ENCODE results near the gene ZNF679. TPM values are rescaled to one million over a fixed set of nuclear protein-coding genes. Genes with fewer than 3 reads are reported as not detected.
A peak's percentile ranks its signal among the peaks of the same experiment; 100 is the strongest.
"Not testable (repeated sequence)": the region's sequence is repeated elsewhere in the genome, so short reads cannot be mapped to it uniquely, and the experiment has no call there.

ZNF679 gene
- not detected for polyA plus RNA-seq (2013, experiment 1 of 2; ENCODE audit: insufficient read length)
- polyA plus RNA-seq (2013, experiment 2 of 2; ENCODE audit: insufficient read length) = not detected

- not testable (repeated sequence) for DNase-seq
Observed at GRCh38 chr7:64228174-64228573, at the start of gene ZNF679. Gene ZNF679, plus strand, starts transcription at chr7:64228474. Its CDS starts 20,644 bp downstream, at chr7:64249118.

- no peak for DNase-seq
Observed at GRCh38 chr7:64180989-64181388, 47.3 kb upstream of the ZNF679 start.

- no peak for DNase-seq
Observed at GRCh38 chr7:64181586-64181985, 46.7 kb upstream of the ZNF679 start.

- DNase-seq = no peak
Observed at GRCh38 chr7:64182036-64182790, 46.1 kb upstream of the ZNF679 start.

GRCh38 chr7:64183126-64183742, 45.0 kb upstream of the ZNF679 start:
- DNase-seq = no peak

GRCh38 chr7:64183827-64184372, 44.4 kb upstream of the ZNF679 start:
- DNase-seq = no peak

- no peak for DNase-seq
Observed at GRCh38 chr7:64184376-64184775, 43.9 kb upstream of the ZNF679 start.

- no peak for DNase-seq
Observed at GRCh38 chr7:64187408-64187807, 40.9 kb upstream of the ZNF679 start.

- no peak for DNase-seq
Observed at GRCh38 chr7:64192148-64192704, 36.0 kb upstream of the ZNF679 start.

GRCh38 chr7:64192775-64193174, 35.5 kb upstream of the ZNF679 start:
- DNase-seq = no peak

GRCh38 chr7:64206903-64207302, 21.4 kb upstream of the ZNF679 start, which contains the start of gene ZNF735:
Gene ZNF735, plus strand, starts transcription at chr7:64207203. Its CDS starts 0 bp downstream, at chr7:64207203.
- no peak for DNase-seq

- DNase-seq = not testable (repeated sequence)
Observed at GRCh38 chr7:64219710-64220298, 8.5 kb upstream of the ZNF679 start.

- DNase-seq = no peak
Observed at GRCh38 chr7:64223366-64223765, 4.9 kb upstream of the ZNF679 start.

GRCh38 chr7:64266341-64266919, 38.2 kb downstream of the ZNF679 start:
- no peak for DNase-seq

- no peak for DNase-seq
Observed at GRCh38 chr7:64277630-64278029, 49.4 kb downstream of the ZNF679 start.

GRCh38 chr7:64294701-64295420, 66.6 kb downstream of the ZNF679 start:
- DNase-seq = no peak

GRCh38 chr7:64297418-64297817, 69.1 kb downstream of the ZNF679 start:
- not testable (repeated sequence) for DNase-seq

GRCh38 chr7:64300641-64301405, 72.5 kb downstream of the ZNF679 start:
- no peak for DNase-seq

- peak; percentile 86 for DNase-seq
Observed at GRCh38 chr7:64307254-64308015, 79.2 kb downstream of the ZNF679 start.

- no peak for DNase-seq
Observed at GRCh38 chr7:64308016-64308270, 79.7 kb downstream of the ZNF679 start.
